AG10803 (cell line): ENCODE results near the gene PLPPR5.
A peak's percentile ranks its signal among the peaks of the same experiment; 100 is the strongest.

Experiments used
- DNase-seq: peaks from one replicate; pipeline ENCODE4 v3.0.0; 2010; ENCODE audit warnings: low read depth
- H3K4me3 ChIP-seq: 2 replicates; pipeline ENCODE4 v1.5.1; 2011; ENCODE audit warnings: mild to moderate bottlenecking, low read length, control low read depth
- CTCF ChIP-seq: conservative IDR thresholded peaks from 2 replicates; pipeline ENCODE4 v1.5.1; 2011; ENCODE audit warnings: mild to moderate bottlenecking, low read length, control low read depth, inconsistent platforms

PLPPR5 gene

GRCh38 chr1:98949166-98949565 lies 55.5 kb downstream of the PLPPR5 start:
- TF ChIP-seq CTCF = no peak
- peak; percentile 57 for DNase-seq
- H3K4me3 ChIP-seq = no peak overlapping the region

GRCh38 chr1:98947071-98947470 lies 57.6 kb downstream of the PLPPR5 start:
- peak; percentile 8 for DNase-seq
- no peak overlapping the region for H3K4me3 ChIP-seq

GRCh38 chr1:98940722-98941079 lies 64.0 kb downstream of the PLPPR5 start:
- TF ChIP-seq CTCF = no peak
- peak; percentile 76 for DNase-seq
- H3K4me3 ChIP-seq = peak overlapping the region; percentile 11; the same call in 1 of the 2 replicates

More at GRCh38 chr1:98947071-98947470, 57.6 kb downstream of the PLPPR5 start:
- TF ChIP-seq CTCF = no peak

- no peak for DNase-seq
- no peak overlapping the region for H3K4me3 ChIP-seq
- TF ChIP-seq CTCF = no peak
Observed at GRCh38 chr1:98940069-98940721, 64.5 kb downstream of the PLPPR5 start.

- peak; percentile 9 for DNase-seq
- no peak overlapping the region for H3K4me3 ChIP-seq
- no peak for TF ChIP-seq CTCF
Observed at GRCh38 chr1:98939471-98939870, 65.2 kb downstream of the PLPPR5 start.

- no peak for TF ChIP-seq CTCF
- H3K4me3 ChIP-seq = no peak overlapping the region
- no peak for DNase-seq
Observed at GRCh38 chr1:98937347-98937746, 67.3 kb downstream of the PLPPR5 start.

GRCh38 chr1:98932184-98932583 lies 72.5 kb downstream of the PLPPR5 start:
- TF ChIP-seq CTCF = no peak
- no peak overlapping the region for H3K4me3 ChIP-seq
- DNase-seq = no peak
